Ovary (tissue), 9 donors: ENCODE results near the gene FAM120AOS. TPM values are rescaled to one million over a fixed set of nuclear protein-coding genes. Genes with fewer than 3 reads are reported as not detected.

Source experiments
- DNase-seq, 5 donors: peaks; one replicate each; pipeline ENCODE4 v3.0.0-alpha.2; 2019 to 2020
- H3K27ac ChIP-seq, 2 donors: fragments of 200-600 bp; one replicate each; pipeline versions ENCODE4 v1.5.1 to v1.8.0; 2019 to 2022
- H3K27me3 ChIP-seq: fragments of 200-600 bp; one replicate; pipeline ENCODE4 v1.8.0; 2022
- H3K36me3 ChIP-seq: fragments of 200-600 bp; sonication (generic); one replicate; pipeline ENCODE4 v1.5.1; 2019
- H3K4me1 ChIP-seq: one replicate; pipeline ENCODE4 v1.8.1; 2013; ENCODE audit warnings: mild to moderate bottlenecking, moderate library complexity; ENCODE audit not compliant: insufficient read depth
- H3K4me3 ChIP-seq: fragments of 200-600 bp; sonication (generic); one replicate; pipeline ENCODE4 v1.5.1; 2017
- H3K9me3 ChIP-seq, 2 donors: fragments of 200-600 bp in 1 of 2; sonication (generic) in 1 of 2; one replicate each; pipeline versions ENCODE4 v1.5.1 to v1.8.1; 2013 to 2019; ENCODE audit warnings: mild to moderate bottlenecking in 1 of 2, moderate library complexity in 1 of 2
- CTCF ChIP-seq, 3 donors: fragments of 450-650 bp in 2 of 3; fragments of 200-600 bp in 1 of 3; IDR thresholded peaks; one replicate each; pipeline versions ENCODE4 v1.5.1 to v1.8.0; 2016 to 2022; ENCODE audit warnings: antibody characterized with exemption in 3 of 3, mild to moderate bottlenecking in 1 of 3
- EP300 ChIP-seq: sonication (generic); formaldehyde crosslinking; IDR thresholded peaks from one replicate; pipeline ENCODE4 v1.6.1; 2017; ENCODE audit warnings: antibody characterized with exemption
- POLR2A ChIP-seq: fragments of 450-650 bp; IDR thresholded peaks from one replicate; pipeline ENCODE4 v1.6.1; 2017; ENCODE audit warnings: antibody characterized with exemption, mild to moderate bottlenecking, moderate library complexity
- WGBS, 3 donors: extraction: QIAGEN DNeasy Blood & Tissue Kit in 1 of 3; methylation state at CpG; one replicate each; pipeline versions ENCODE4 v1.1.5 to v1.1.7; 2013 to 2017; 5-methylcytosine and 5-hydroxymethylcytosine counted together
- intact Hi-C, 4 donors: fragments of 100-400 bp; cut with DNase I; formaldehyde crosslinking; loops; one replicate each; pipeline versions ENCODE4 v1.11.0 to v1.15.1; 2022 to 2023
- polyA plus RNA-seq, 2 donors: library from polyadenylated mRNA; stranded (reverse); fragments of 200-250 nt in 1 of 2; fragments of 350-450 nt in 1 of 2; fragmentation: Illumina TruSeq in 1 of 2; extraction: RNeasy Lipid Tissue Mini Kit (QIAGEN cat#74804) in 1 of 2; gene quantifications; one replicate each; pipeline ENCODE4 v1.2.3, GENCODE V29; 2013 to 2014
- total RNA-seq, 7 donors: library from RNA; depleted of rRNA in 2 of 7; stranded (reverse); fragments of >200 nt in 2 of 7; fragmentation: NEBNext Ultra II Directional in 3 of 7; extraction: Animal tissue kit (Norgen Biotek cat#: 25700) in 3 of 7; gene quantifications; one replicate each; pipeline versions ENCODE4 v1.1.0 to v1.2.4, GENCODE V29; 2016 to 2023
- donor health status: DM: no; HTN: no; CAD: no; lungs with moderate emphysema.
- donor health status: DM: no; HTN: no; CAD: no.
- donor health status: Bipolar disorder and iron deficiency.
- donor health status: DM: yes; HTN: yes; CAD: no.
- donor health status: DM: no; HTN: no; CAD: no.
- donor health status: DM: yes; HTN: yes; CAD: no.

Gene FAM120AOS
- total and polyA plus RNA-seq, 9 donors = 38.1 to 73.9 (median 40.3) TPM

DNA sequence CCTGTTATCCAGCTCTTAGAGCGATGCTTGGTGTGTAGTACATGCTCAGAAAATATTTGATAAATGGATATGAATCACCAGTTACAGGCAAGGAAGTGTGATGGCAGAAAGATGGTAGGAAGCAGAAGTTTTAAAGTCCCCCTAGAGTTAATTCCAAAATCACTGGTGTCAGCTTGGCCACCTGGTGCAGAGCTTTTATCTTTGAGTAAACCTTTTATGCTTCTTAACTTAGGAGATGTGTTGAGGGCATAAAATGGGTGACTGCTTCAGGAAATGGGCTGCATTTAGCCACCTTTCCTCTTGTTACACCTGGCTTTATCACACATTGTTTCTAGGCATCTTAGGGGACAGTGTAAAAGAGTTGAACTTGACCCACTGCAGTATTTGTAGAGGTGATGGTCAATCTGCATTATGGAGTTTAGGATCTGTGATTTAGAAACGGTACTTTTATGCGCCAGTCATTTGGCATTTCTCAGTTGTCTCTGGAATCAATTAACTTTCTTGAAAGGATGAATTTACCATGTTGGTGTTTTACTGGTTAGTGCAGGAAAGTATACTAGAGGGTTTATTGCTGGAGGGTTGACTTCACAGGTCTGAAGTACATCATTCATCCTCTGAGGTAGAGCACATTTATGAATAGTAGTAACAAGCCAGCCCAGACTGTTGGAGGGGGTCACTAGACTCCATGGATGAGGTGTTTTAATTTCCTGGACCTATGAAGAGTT lies 7.5 kb upstream of the FAM120AOS start:
- no peak for DNase-seq
- TF ChIP-seq CTCF (IDR thresholded peaks at IDR 0.05) (no peak), EP300 (no peak), POLR2A (no peak)
- intact Hi-C loops = no loop called here
- no peak overlapping the region for H3K27ac ChIP-seq
- WGBS, 3 donors = 94 to 96% (median 95%) methylated on average over 3 of the region's 3 CpGs
- no peaks in the 10 kb centered on the region for H3K36me3 ChIP-seq
- no peaks in the 10 kb centered on the region for H3K9me3 ChIP-seq
- no peak overlapping the region for H3K4me3 ChIP-seq
- H3K4me1 ChIP-seq = peaks cover 6% of the 10 kb centered on the region
- no peaks in the 10 kb centered on the region for H3K27me3 ChIP-seq

DNA sequence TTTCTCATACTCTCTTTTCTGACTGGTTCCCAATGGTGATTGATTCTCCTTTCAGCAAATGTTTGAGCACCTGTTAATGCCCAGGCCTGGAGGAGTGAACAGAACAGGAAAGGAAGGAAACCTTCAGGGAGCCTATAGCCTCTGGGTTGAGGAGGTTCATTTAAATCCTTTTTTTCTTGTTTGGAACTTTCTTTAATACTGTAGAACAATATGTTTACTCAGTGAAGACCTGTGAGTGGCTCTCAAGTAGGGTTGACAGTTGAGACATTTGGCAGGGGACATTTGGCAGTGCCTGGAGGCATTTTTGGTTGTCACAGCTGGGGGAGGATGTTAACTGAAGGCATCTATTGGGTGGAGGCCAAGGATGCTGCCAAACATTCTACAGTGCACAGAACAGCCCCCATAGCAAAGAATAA lies 6.1 kb upstream of the FAM120AOS start:
- Histone ChIP-seq H3K27me3 (no peaks in the 10 kb centered on the region), H3K4me3 (no peak overlapping the region), H3K4me1 (peaks cover 3% of the 10 kb centered on the region), H3K9me3 (no peaks in the 10 kb centered on the region), H3K36me3 (no peaks in the 10 kb centered on the region), H3K27ac (no peak overlapping the region)
- intact Hi-C loops = loop anchor here in 3 of 4 donors (10.0 kb wide), 4 partner anchors 55 to 365 kb away; partner anchors contain the start of genes CARD19 (in 1 of the 3) and NINJ1 (in 1 of the 3)
- no peak for DNase-seq
- no peak for TF ChIP-seq CTCF (IDR thresholded peaks at IDR 0.05)
- no peak for TF ChIP-seq POLR2A
- TF ChIP-seq EP300 = no peak

GRCh38 chr9:93458712-93459111 lies 5.3 kb upstream of the FAM120AOS start:
- peaks cover 6% of the 10 kb centered on the region for H3K4me1 ChIP-seq
- H3K4me3 ChIP-seq = no peak overlapping the region
- intact Hi-C loops = loop anchor here in 3 of 4 donors (10.0 kb wide), 4 partner anchors 56 to 364 kb away; partner anchors contain the start of genes CARD19 (in 1 of the 3) and NINJ1 (in 1 of the 3)
- no peak overlapping the region for H3K27ac ChIP-seq
- no peaks in the 10 kb centered on the region for H3K36me3 ChIP-seq
- H3K9me3 ChIP-seq = no peaks in the 10 kb centered on the region
- no peak for DNase-seq
- TF ChIP-seq CTCF (IDR thresholded peaks at IDR 0.05) (no peak), EP300 (no peak), POLR2A (no peak)
- no peaks in the 10 kb centered on the region for H3K27me3 ChIP-seq
- 86 to 94% (median 87%) methylated on average over 4 of the region's 4 CpGs for WGBS, 3 donors

- Histone ChIP-seq H3K36me3 (no peaks in the 10 kb centered on the region), H3K4me1 (peaks cover 6% of the 10 kb centered on the region), H3K27me3 (no peaks in the 10 kb centered on the region), H3K27ac (no peak overlapping the region), H3K9me3 (no peaks in the 10 kb centered on the region), H3K4me3 (no peak overlapping the region)
- intact Hi-C loops = loop anchor here in 3 of 4 donors (10.0 kb wide), 4 partner anchors 58 to 362 kb away; partner anchors contain the start of genes CARD19 (in 1 of the 3) and NINJ1 (in 1 of the 3)
- no peak for TF ChIP-seq CTCF (IDR thresholded peaks at IDR 0.05)
- TF ChIP-seq EP300 = no peak
- no peak for TF ChIP-seq POLR2A
- DNase-seq = no peak
- 93 to 98% (median 95%) methylated on average over 1 of the region's 1 CpG for WGBS, 3 donors
Observed at GRCh38 chr9:93457006-93457405, 3.6 kb upstream of the FAM120AOS start.
